GM21619 (cell line): Measurements from ENCODE around the gene ADH6.
"Not testable (repeated sequence)": the region's sequence is repeated elsewhere in the genome, so short reads cannot be mapped to it uniquely, and the experiment has no call there.

Experiments used
- ATAC-seq: cut with Tn5 transposase; IDR thresholded peaks from one replicate; pipeline ENCODE4 v1.9.1; 2021; ENCODE audit not compliant: unreplicated experiment

Gene ADH6

GRCh38 chr4:99200138-99200537, 18.9 kb downstream of the ADH6 start:
- no peak for ATAC-seq

DNA sequence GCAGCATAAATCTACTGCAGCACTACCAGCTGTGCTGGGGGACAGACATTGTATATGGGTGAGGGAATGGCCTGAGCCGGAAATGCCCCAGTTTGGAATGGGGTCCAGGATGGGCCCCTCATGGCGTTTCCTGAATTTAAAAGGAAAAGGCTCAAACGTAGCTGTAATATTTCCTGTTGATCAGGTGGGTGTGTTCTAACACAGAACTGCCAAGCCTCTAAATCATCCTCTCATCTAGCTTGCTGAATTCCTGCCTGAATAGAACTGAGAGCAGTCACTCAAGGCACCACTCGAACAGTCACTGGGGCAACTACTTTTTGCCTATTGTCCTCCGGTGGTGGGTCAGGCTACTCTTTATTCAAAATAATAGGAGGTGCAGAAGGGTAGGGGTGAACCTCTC, 28.7 kb downstream of the ADH6 start:
- ATAC-seq, result no peak

- ATAC-seq, result not testable (repeated sequence)
These were observed 29.1 kb downstream of the ADH6 start for GRCh38 chr4:99189900-99190299.

DNA sequence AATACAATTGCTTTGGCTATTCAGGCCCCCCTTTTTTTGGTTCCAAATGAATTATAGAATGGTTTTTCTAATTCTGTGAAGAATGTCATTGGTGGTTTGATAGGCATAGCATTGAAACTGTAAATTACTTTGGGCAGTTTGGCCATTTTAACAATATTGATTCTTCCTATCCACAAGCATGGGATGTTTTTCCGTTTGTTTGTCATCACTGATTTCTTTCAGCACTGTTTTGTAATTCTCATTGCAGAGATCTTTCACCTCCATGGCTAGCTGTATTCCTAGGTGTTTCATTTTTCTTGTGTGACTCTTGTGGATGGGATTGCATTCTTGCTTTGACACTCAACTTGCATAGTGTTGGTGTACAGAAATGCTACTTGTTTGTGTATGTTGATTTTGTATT, 33.0 kb downstream of the ADH6 start:
- no peak for ATAC-seq

GRCh38 chr4:99185581-99185980, 33.5 kb downstream of the ADH6 start:
- no peak for ATAC-seq

- no peak for ATAC-seq
These were observed 38.5 kb downstream of the ADH6 start for GRCh38 chr4:99180382-99181070.

DNA sequence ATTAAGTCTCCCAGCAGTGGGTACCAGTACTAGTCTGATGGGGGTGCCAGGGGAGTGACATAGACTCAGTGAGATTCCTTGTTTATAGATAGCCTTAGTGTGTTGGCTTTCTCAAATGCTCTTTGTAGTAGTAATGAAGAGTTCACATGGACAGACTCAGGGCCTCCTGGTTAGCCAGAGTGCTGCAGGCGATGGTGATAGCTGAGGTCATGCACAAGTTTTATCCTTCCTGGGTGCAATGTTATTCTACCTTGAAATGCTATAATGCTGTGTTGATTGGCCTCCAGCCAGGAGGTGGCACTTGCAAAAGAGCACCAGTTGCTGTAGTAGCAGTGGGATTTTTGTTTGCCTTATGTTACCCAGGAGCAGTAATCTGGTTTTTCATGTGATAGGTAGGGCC, 39.4 kb downstream of the ADH6 start:
- no peak for ATAC-seq

- no peak for ATAC-seq
These were observed 39.9 kb downstream of the ADH6 start for GRCh38 chr4:99179178-99179577.

- no peak for ATAC-seq
These were observed 52.5 kb downstream of the ADH6 start for GRCh38 chr4:99166544-99166943.

- ATAC-seq, result no peak
These were observed 53.1 kb downstream of the ADH6 start for GRCh38 chr4:99165978-99166377.

- no peak for ATAC-seq
These were observed 57.5 kb downstream of the ADH6 start for GRCh38 chr4:99161373-99162099.

- ATAC-seq, result no peak
These were observed 59.3 kb downstream of the ADH6 start for GRCh38 chr4:99159699-99160098.

- no peak for ATAC-seq
These were observed 61.5 kb downstream of the ADH6 start for GRCh38 chr4:99157478-99157935.

GRCh38 chr4:99156992-99157391, 62.1 kb downstream of the ADH6 start:
- ATAC-seq, result no peak

GRCh38 chr4:99154658-99155342, 64.2 kb downstream of the ADH6 start:
- no peak for ATAC-seq
